GM12873 (cell line): Measurements from ENCODE around the gene CAMK2N2.

Experiments
- CTCF ChIP-seq: IDR thresholded peaks from 2 replicates; pipeline ENCODE4 v1.5.1; 2012; ENCODE audit warnings: low read depth, mild to moderate bottlenecking, moderate library complexity, low read length, control low read depth; ENCODE audit not compliant: insufficient read depth; ENCODE audit errors: missing control alignments

Gene CAMK2N2

GRCh38 chr3:184231671-184232070 lies 29.7 kb downstream of the CAMK2N2 start:
- no peak for TF ChIP-seq CTCF

GRCh38 chr3:184230603-184231528 lies 30.5 kb downstream of the CAMK2N2 start:
- TF ChIP-seq CTCF: no peak

GRCh38 chr3:184230081-184230602 lies 31.2 kb downstream of the CAMK2N2 start:
- TF ChIP-seq CTCF: no peak

GRCh38 chr3:184229394-184230080 lies 31.8 kb downstream of the CAMK2N2 start, which contains the start of gene VWA5B2:
TSS of gene VWA5B2 (plus strand) at chr3:184229585. CDS start at chr3:184230529, 944 bp downstream.
- TF ChIP-seq CTCF: peak; percentile 35

- TF ChIP-seq CTCF: no peak
Measured at GRCh38 chr3:184228376-184229137, 32.8 kb downstream of the CAMK2N2 start.

- peak; percentile 92 for TF ChIP-seq CTCF
Measured at GRCh38 chr3:184227481-184227935, 33.8 kb downstream of the CAMK2N2 start.

GRCh38 chr3:184223946-184224345 lies 37.4 kb downstream of the CAMK2N2 start:
- no peak for TF ChIP-seq CTCF
